Measurements from ENCODE around the gene OR1I1. TPM values are rescaled to one million over a fixed set of nuclear protein-coding genes. Genes with fewer than 3 reads are reported as not detected.

The OR1I1 gene
- total RNA-seq, 1 donor from 2014 or later, result not detected

Other genes with a start within 250 kb of the OR1I1 start
- gene OR7A5, start 247.0 kb upstream of the OR1I1 start, total RNA-seq, result not detected in 2 replicates
- gene OR7C1, start 247.0 kb upstream of the OR1I1 start, total RNA-seq, result not detected in 2 replicates
- gene OR7A10, start 233.3 kb upstream of the OR1I1 start, total RNA-seq, result not detected in 2 replicates
- gene OR7A17, start 196.1 kb upstream of the OR1I1 start, total RNA-seq, result not detected in 2 replicates
- gene OR7C2, start 140.7 kb upstream of the OR1I1 start, total RNA-seq, result not detected in 2 replicates
- gene SLC1A6, start 102.3 kb upstream of the OR1I1 start, total RNA-seq, result not detected in 2 replicates
- gene CASP14, start 32.7 kb upstream of the OR1I1 start, total RNA-seq, result not detected in 2 replicates
- gene SYDE1, start 25.2 kb downstream of the OR1I1 start, total RNA-seq, result 9.4 and 12.4 TPM in 2 replicates
- gene NOTCH3, start 118.8 kb downstream of the OR1I1 start, total RNA-seq, result 0.95 and 1.1 TPM in 2 replicates
- 0.07 TPM in 1 of 2 replicates, not detected in the other for gene EPHX3, start 150.2 kb downstream of the OR1I1 start, total RNA-seq

Data from pulmonary artery endothelial cell (primary cell).